Esophagus squamous epithelium (tissue), 4 donors: ENCODE results near the gene FMO2.
A peak's percentile ranks its signal among the peaks of the same experiment; 100 is the strongest.

Source experiments
- POLR2A ChIP-seq, 4 donors: fragments of 450-650 bp; IDR thresholded peaks; one replicate each; pipeline ENCODE4 v1.6.1; 2017; ENCODE audit warnings: antibody characterized with exemption in 4 of 4, mild to moderate bottlenecking in 4 of 4, moderate library complexity in 3 of 4
- TF ChIP-seq, protein P1 (sequence below), 6 experiments: fragments of 450-650 bp in 4 of 6; fragments of 200-600 bp in 2 of 6; sonication (generic) in 2 of 6; IDR thresholded peaks; one replicate each; pipeline ENCODE4 v1.5.1; 2016 to 2019; ENCODE audit warnings: antibody characterized with exemption in 6 of 6, mild to moderate bottlenecking in 4 of 6, moderate library complexity in 4 of 6

DNA sequence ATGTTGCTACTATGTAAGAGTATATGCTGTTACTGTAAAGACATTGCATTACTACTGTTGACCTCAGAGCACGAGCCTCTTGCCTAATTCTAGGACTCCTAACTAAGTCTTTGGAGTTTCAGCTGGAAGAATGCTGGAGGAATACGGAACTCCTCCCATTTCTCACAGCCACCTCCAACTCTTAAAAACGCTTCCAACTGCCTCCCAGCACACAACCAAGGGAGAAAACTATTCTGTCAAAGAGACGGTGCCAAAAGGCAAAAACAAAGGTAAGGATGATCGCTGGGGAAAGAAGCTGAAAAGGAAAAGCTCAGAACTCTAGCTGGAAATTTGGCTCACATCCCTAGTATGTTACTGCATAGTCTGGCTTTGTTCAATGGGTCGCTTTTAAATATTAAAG lies at the start of gene FMO2:
- TF ChIP-seq, protein P1, sequence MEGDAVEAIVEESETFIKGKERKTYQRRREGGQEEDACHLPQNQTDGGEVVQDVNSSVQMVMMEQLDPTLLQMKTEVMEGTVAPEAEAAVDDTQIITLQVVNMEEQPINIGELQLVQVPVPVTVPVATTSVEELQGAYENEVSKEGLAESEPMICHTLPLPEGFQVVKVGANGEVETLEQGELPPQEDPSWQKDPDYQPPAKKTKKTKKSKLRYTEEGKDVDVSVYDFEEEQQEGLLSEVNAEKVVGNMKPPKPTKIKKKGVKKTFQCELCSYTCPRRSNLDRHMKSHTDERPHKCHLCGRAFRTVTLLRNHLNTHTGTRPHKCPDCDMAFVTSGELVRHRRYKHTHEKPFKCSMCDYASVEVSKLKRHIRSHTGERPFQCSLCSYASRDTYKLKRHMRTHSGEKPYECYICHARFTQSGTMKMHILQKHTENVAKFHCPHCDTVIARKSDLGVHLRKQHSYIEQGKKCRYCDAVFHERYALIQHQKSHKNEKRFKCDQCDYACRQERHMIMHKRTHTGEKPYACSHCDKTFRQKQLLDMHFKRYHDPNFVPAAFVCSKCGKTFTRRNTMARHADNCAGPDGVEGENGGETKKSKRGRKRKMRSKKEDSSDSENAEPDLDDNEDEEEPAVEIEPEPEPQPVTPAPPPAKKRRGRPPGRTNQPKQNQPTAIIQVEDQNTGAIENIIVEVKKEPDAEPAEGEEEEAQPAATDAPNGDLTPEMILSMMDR (IDR thresholded peaks at IDR 0.05): no peak
- peak in 2 of 4 donors; percentile 19 to 29 for TF ChIP-seq POLR2A (IDR thresholded peaks at IDR 0.05)
